ENCODE measurements around the gene RBMS3.

DNA sequence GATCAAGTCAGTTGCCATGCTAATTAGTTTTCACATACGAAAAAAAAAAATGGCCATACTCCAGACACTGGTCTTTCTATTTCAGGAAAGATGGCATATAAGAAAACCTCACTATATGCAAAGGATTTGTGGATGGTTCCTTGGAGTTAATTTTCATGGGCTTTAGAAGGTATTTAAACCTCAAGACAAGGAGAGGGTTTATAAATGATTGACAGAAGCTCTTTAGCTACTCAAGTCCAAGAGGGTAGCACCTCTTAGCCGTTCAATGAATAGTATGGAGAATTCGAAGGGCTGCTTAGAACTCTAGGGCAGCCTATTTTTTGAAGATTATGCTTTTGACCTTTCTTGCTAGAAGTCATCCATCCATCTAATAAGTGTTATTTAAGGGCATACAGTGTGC lies 41.7 kb downstream of the RBMS3 start:
- TF ChIP-seq, protein P1, sequence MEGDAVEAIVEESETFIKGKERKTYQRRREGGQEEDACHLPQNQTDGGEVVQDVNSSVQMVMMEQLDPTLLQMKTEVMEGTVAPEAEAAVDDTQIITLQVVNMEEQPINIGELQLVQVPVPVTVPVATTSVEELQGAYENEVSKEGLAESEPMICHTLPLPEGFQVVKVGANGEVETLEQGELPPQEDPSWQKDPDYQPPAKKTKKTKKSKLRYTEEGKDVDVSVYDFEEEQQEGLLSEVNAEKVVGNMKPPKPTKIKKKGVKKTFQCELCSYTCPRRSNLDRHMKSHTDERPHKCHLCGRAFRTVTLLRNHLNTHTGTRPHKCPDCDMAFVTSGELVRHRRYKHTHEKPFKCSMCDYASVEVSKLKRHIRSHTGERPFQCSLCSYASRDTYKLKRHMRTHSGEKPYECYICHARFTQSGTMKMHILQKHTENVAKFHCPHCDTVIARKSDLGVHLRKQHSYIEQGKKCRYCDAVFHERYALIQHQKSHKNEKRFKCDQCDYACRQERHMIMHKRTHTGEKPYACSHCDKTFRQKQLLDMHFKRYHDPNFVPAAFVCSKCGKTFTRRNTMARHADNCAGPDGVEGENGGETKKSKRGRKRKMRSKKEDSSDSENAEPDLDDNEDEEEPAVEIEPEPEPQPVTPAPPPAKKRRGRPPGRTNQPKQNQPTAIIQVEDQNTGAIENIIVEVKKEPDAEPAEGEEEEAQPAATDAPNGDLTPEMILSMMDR (IDR thresholded peaks at IDR 0.05), result no peak
- TF ChIP-seq POLR2A (IDR thresholded peaks at IDR 0.05) (no peak), EP300 (IDR thresholded peaks at IDR 0.05) (no peak)
